Measurements from ENCODE around the gene CDT1. TPM values are rescaled to one million over a fixed set of nuclear protein-coding genes. Genes with fewer than 3 reads are reported as not detected.

Gene CDT1
- total and polyA plus RNA-seq, 7 experiments from 2014 or later, result 0.09 to 79.2 (median 0.67) TPM; not detected in 1

GRCh38 chr16:88812513-88813268 is 9.1 kb downstream of the CDT1 start:
- POLR2A ChIA-PET, result interaction anchor here (0.9 to 5.6 kb wide), 15 partner anchors 10 to 405 kb away, joined by 3 to 71 read pairs (median 4); partner anchors contain the start of genes CDT1, GALNS, PIEZO1 and TRAPPC2L
- Mint-ChIP-seq H3K9me3 (no peaks in the 10 kb centered on the region), H3K36me3 (peaks cover 0 to 4% (median 0%) of the 10 kb centered on the region in 5 donors), H3K4me3 (peak overlapping the region; percentile 59 to 96 (median 86)), H3K27me3 (no peaks in the 10 kb centered on the region), H3K27ac (peak overlapping the region in 8 of 9 donors; percentile 55 to 94 (median 84)), H3K4me1 (peaks cover 0 to 26% (median 12%) of the 10 kb centered on the region in 7 donors)
- peak overlapping the region; percentile 97 for H3K4me3 ChIP-seq (ENCODE audit: low read length)
- intact Hi-C loops (cut with micrococcal nuclease), result loop anchor here (1.0 to 5.0 kb wide), 11 partner anchors 9 to 695 kb away; partner anchors contain the start of genes CDT1 (in 2 of the 2), TRAPPC2L (in 2 of the 2), ANKRD11 (in 1 of the 2) and CDH15 (in 1 of the 2)
- H3K27me3 ChIP-seq (ENCODE audit: control insufficient read depth in 2 of 2, insufficient read depth in 2 of 2, low read length in 2 of 2), result no peaks in the 10 kb centered on the region
- no peak for DNase-seq
- H3K36me3 ChIP-seq (ENCODE audit: control insufficient read depth in 2 of 3, insufficient read depth in 3 of 3, low read length in 3 of 3), result peaks cover 0 to 26% (median 0%) of the 10 kb centered on the region in 3 experiments
- peak overlapping the region; percentile 84 for H3K27ac ChIP-seq (ENCODE audit: low read depth, low read length)
- no peaks in the 10 kb centered on the region for H3K9me3 ChIP-seq (ENCODE audit: control insufficient read depth in 2 of 3, low read length in 3 of 3)
- peaks cover 8 to 11% of the 10 kb centered on the region in 2 donors for H3K4me1 ChIP-seq (ENCODE audit: control insufficient read depth in 2 of 2, insufficient read depth in 2 of 2, low read length in 2 of 2)
- CTCF ChIA-PET, result interaction anchor here (2.4 to 2.7 kb wide), 2 partner anchors 32 to 45 kb away, joined by 11 to 15 read pairs; partner anchors contain the start of genes GALNS and TRAPPC2L
- ATAC-seq, result no peak

GRCh38 chr16:88813269-88814143 is 9.9 kb downstream of the CDT1 start:
- peak overlapping the region in 8 of 10 donors; percentile 28 to 95 (median 60) for H3K4me3 Mint-ChIP-seq
- peaks cover 0 to 26% (median 12%) of the 10 kb centered on the region in 7 donors for H3K4me1 Mint-ChIP-seq
- peaks cover 0 to 4% (median 0%) of the 10 kb centered on the region in 5 donors for H3K36me3 Mint-ChIP-seq
- H3K27ac Mint-ChIP-seq, result peak overlapping the region in 5 of 9 donors; percentile 25 to 47 (median 29)
- Histone ChIP-seq H3K4me3 (ENCODE audit: low read length) (no peak overlapping the region), H3K9me3 (ENCODE audit: control insufficient read depth in 2 of 3, low read length in 3 of 3) (no peaks in the 10 kb centered on the region), H3K36me3 (ENCODE audit: control insufficient read depth in 2 of 3, insufficient read depth in 3 of 3, low read length in 3 of 3) (peaks cover 0 to 19% (median 0%) of the 10 kb centered on the region in 3 experiments), H3K27ac (ENCODE audit: low read depth, low read length) (no peak overlapping the region), H3K27me3 (ENCODE audit: control insufficient read depth in 2 of 2, insufficient read depth in 2 of 2, low read length in 2 of 2) (no peaks in the 10 kb centered on the region), H3K4me1 (ENCODE audit: control insufficient read depth in 2 of 2, insufficient read depth in 2 of 2, low read length in 2 of 2) (peaks cover 8 to 11% of the 10 kb centered on the region in 2 donors)
- ATAC-seq (no peak), DNase-seq (no peak)
- POLR2A ChIA-PET, result interaction anchor here (1.4 to 5.6 kb wide), 3 partner anchors 31 to 111 kb away, joined by 4 to 71 read pairs (median 42); partner anchors contain the start of genes GALNS, PIEZO1 and TRAPPC2L
- no peaks in the 10 kb centered on the region for H3K27me3 Mint-ChIP-seq
- H3K9me3 Mint-ChIP-seq, result no peaks in the 10 kb centered on the region
- intact Hi-C loops (cut with micrococcal nuclease), result loop anchor here in 1 of 2 donors (2.0 to 5.0 kb wide), 3 partner anchors 77 to 694 kb away; partner anchors contain the start of genes SPG7 and ZC3H18
- CTCF ChIA-PET, result interaction anchor here (2.4 to 2.7 kb wide), 2 partner anchors 32 to 44 kb away, joined by 11 to 15 read pairs; partner anchors contain the start of genes GALNS and TRAPPC2L

GRCh38 chr16:88814144-88814502 is 10.5 kb downstream of the CDT1 start:
- CTCF ChIA-PET, result no interaction called here
- H3K4me3 Mint-ChIP-seq, result peak overlapping the region in 6 of 10 donors; percentile 14 to 62 (median 46)

GRCh38 chr16:88815227-88815626 is 11.6 kb downstream of the CDT1 start:
- peaks cover 0 to 2% (median 0%) of the 10 kb centered on the region in 3 experiments for H3K36me3 ChIP-seq (ENCODE audit: control insufficient read depth in 2 of 3, insufficient read depth in 3 of 3, low read length in 3 of 3)
- H3K36me3 Mint-ChIP-seq, result no peaks in the 10 kb centered on the region
- no peaks in the 10 kb centered on the region for H3K9me3 ChIP-seq (ENCODE audit: control insufficient read depth in 2 of 3, low read length in 3 of 3)
- peaks cover 7 to 9% of the 10 kb centered on the region in 2 donors for H3K4me1 ChIP-seq (ENCODE audit: control insufficient read depth in 2 of 2, insufficient read depth in 2 of 2, low read length in 2 of 2)
- H3K4me1 Mint-ChIP-seq, result peaks cover 0 to 16% (median 6%) of the 10 kb centered on the region in 7 donors
- intact Hi-C loops (cut with micrococcal nuclease), result no loop called here
- DNase-seq (no peak), ATAC-seq (no peak)
- no peak overlapping the region for H3K27ac Mint-ChIP-seq
- H3K4me3 ChIP-seq (ENCODE audit: low read length), result no peak overlapping the region
- CTCF ChIA-PET, result interaction anchor here (0.8 to 1.3 kb wide), 3 partner anchors 12 to 748 kb away, joined by 3 to 4 read pairs (median 3); no protein-coding TSS in a partner anchor
- POLR2A ChIA-PET, result interaction anchor here (1.1 kb wide), 1 partner anchor 11 kb away, joined by 3 read pairs; no protein-coding TSS in a partner anchor
- no peak overlapping the region for H3K4me3 Mint-ChIP-seq
- H3K9me3 Mint-ChIP-seq, result no peaks in the 10 kb centered on the region
- H3K27ac ChIP-seq (ENCODE audit: low read depth, low read length), result no peak overlapping the region
- H3K27me3 Mint-ChIP-seq, result no peaks in the 10 kb centered on the region
- H3K27me3 ChIP-seq (ENCODE audit: control insufficient read depth in 2 of 2, insufficient read depth in 2 of 2, low read length in 2 of 2), result no peaks in the 10 kb centered on the region

More at GRCh38 chr16:88814144-88814502, 10.5 kb downstream of the CDT1 start:
- peak overlapping the region in 3 of 9 donors; percentile 29 to 40 (median 29) for H3K27ac Mint-ChIP-seq
- intact Hi-C loops (cut with micrococcal nuclease), result loop anchor here in 1 of 2 donors (5.0 kb wide), 2 partner anchors 242 to 693 kb away; partner anchors contain the start of genes SPG7 and ZC3H18
- Histone ChIP-seq H3K27ac (ENCODE audit: low read depth, low read length) (no peak overlapping the region), H3K4me3 (ENCODE audit: low read length) (no peak overlapping the region), H3K9me3 (ENCODE audit: control insufficient read depth in 2 of 3, low read length in 3 of 3) (no peaks in the 10 kb centered on the region), H3K27me3 (ENCODE audit: control insufficient read depth in 2 of 2, insufficient read depth in 2 of 2, low read length in 2 of 2) (no peaks in the 10 kb centered on the region), H3K36me3 (ENCODE audit: control insufficient read depth in 2 of 3, insufficient read depth in 3 of 3, low read length in 3 of 3) (peaks cover 0 to 13% (median 0%) of the 10 kb centered on the region in 3 experiments), H3K4me1 (ENCODE audit: control insufficient read depth in 2 of 2, insufficient read depth in 2 of 2, low read length in 2 of 2) (peaks cover 8 to 11% of the 10 kb centered on the region in 2 donors)
- ATAC-seq (no peak), DNase-seq (no peak)
- H3K9me3 Mint-ChIP-seq, result no peaks in the 10 kb centered on the region
- POLR2A ChIA-PET, result interaction anchor here (1.1 kb wide), 1 partner anchor 10 kb away, joined by 3 read pairs; no protein-coding TSS in a partner anchor
- peaks cover 0 to 24% (median 10%) of the 10 kb centered on the region in 7 donors for H3K4me1 Mint-ChIP-seq
- H3K27me3 Mint-ChIP-seq, result no peaks in the 10 kb centered on the region
- H3K36me3 Mint-ChIP-seq, result peaks cover 0 to 2% (median 0%) of the 10 kb centered on the region in 5 donors

GRCh38 chr16:88815901-88816589 is 12.5 kb downstream of the CDT1 start:
- peaks cover 0 to under 1% of the 10 kb centered on the region in 2 donors for H3K4me1 ChIP-seq (ENCODE audit: control insufficient read depth in 2 of 2, insufficient read depth in 2 of 2, low read length in 2 of 2)
- CTCF ChIA-PET, result interaction anchor here (0.8 to 1.3 kb wide), 4 partner anchors 12 to 747 kb away, joined by 3 to 4 read pairs (median 4); no protein-coding TSS in a partner anchor
- no peak for ATAC-seq
- no peak overlapping the region for H3K4me3 ChIP-seq (ENCODE audit: low read length)
- H3K4me3 Mint-ChIP-seq, result no peak overlapping the region
- no peaks in the 10 kb centered on the region for H3K27me3 ChIP-seq (ENCODE audit: control insufficient read depth in 2 of 2, insufficient read depth in 2 of 2, low read length in 2 of 2)
- peaks cover 0 to 4% (median 0%) of the 10 kb centered on the region in 3 experiments for H3K36me3 ChIP-seq (ENCODE audit: control insufficient read depth in 2 of 3, insufficient read depth in 3 of 3, low read length in 3 of 3)
- DNase-seq, result peak in 7 of 9 donors; percentile 36 to 62 (median 51)
- H3K4me1 Mint-ChIP-seq, result peaks cover 0 to 8% (median 2%) of the 10 kb centered on the region in 7 donors
- H3K27ac Mint-ChIP-seq, result peak overlapping the region in 1 of 9 donors; percentile 19
- POLR2A ChIA-PET, result interaction anchor here (0.8 to 0.9 kb wide), 2 partner anchors 41 to 401 kb away, joined by 3 read pairs; partner anchors contain the start of genes GALNS, TRAPPC2L and ZNF778
- no peaks in the 10 kb centered on the region for H3K27me3 Mint-ChIP-seq
- no peaks in the 10 kb centered on the region for H3K36me3 Mint-ChIP-seq
- intact Hi-C loops (cut with micrococcal nuclease), result loop anchor here (1.0 kb wide), 3 partner anchors 41 to 400 kb away; partner anchors contain the start of gene TRAPPC2L (in 1 of the 2)
- H3K27ac ChIP-seq (ENCODE audit: low read depth, low read length), result no peak overlapping the region
- no peaks in the 10 kb centered on the region for H3K9me3 Mint-ChIP-seq
- no peaks in the 10 kb centered on the region for H3K9me3 ChIP-seq (ENCODE audit: control insufficient read depth in 2 of 3, low read length in 3 of 3)
